ENCODE data around the gene ZNF106.

Gene ZNF106

DNA sequence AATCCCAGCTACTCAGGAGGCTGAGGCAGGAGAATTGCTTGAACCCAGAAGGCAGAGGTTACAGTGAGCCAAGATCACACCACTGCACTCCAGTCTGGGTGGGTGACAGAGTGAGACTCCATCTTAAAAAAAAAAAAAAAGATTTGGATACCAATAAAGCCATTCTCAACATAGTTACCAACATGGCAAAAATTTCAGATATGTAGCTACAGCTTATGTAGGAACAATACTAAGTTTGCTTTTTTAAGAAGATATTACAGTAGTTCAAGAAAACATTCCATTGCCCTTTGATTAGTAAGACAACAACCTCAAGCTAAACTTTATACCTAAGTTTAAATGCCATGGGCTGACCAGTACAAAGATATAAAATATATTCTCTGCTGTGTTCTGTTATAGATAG is 34.4 kb downstream of the ZNF106 start:
- no peak for TF ChIP-seq ZNF274 (IDR thresholded peaks at IDR 0.05; ENCODE audit: low read depth, low read length)
- no peak overlapping the region for H3K4me3 ChIP-seq (ENCODE audit: low read length)

GRCh38 chr15:42453826-42454225 is 37.1 kb downstream of the ZNF106 start:
- no peak for TF ChIP-seq ZNF274 (IDR thresholded peaks at IDR 0.05; ENCODE audit: low read depth, low read length)
- H3K4me3 ChIP-seq (ENCODE audit: low read length) = no peak overlapping the region

GRCh38 chr15:42450425-42450790 is 40.5 kb downstream of the ZNF106 start:
- no peak overlapping the region for H3K4me3 ChIP-seq (ENCODE audit: low read length)
- TF ChIP-seq ZNF274 (IDR thresholded peaks at IDR 0.05; ENCODE audit: low read depth, low read length) = no peak

GRCh38 chr15:42449770-42450424 is 41.0 kb downstream of the ZNF106 start:
- no peak for TF ChIP-seq ZNF274 (IDR thresholded peaks at IDR 0.05; ENCODE audit: low read depth, low read length)
- no peak overlapping the region for H3K4me3 ChIP-seq (ENCODE audit: low read length)

DNA sequence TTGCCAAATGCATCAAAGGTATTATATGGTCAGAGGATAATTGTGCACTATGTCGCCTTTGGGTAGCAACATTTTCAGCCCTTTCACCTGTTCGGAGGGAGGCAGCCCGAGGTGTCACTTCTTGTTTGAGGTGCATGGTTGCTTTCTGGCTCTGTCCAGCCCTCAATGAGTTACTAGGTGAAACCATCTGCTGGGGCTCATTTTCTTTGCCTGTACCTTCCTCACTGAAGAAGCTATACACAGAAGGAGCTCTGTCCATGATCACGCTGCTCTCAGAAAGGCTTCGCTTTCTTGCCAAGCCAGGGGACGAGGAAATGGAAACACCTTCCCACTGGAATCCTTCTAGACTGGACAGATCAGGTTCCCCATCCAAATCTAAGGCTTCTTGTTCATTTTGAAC is 42.7 kb downstream of the ZNF106 start:
- TF ChIP-seq ZNF274 (IDR thresholded peaks at IDR 0.05; ENCODE audit: low read depth, low read length) = no peak
- no peak overlapping the region for H3K4me3 ChIP-seq (ENCODE audit: low read length)

- no peak for TF ChIP-seq ZNF274 (IDR thresholded peaks at IDR 0.05; ENCODE audit: low read depth, low read length)
- H3K4me3 ChIP-seq (ENCODE audit: low read length) = no peak overlapping the region
Measured at GRCh38 chr15:42447599-42447998, 43.3 kb downstream of the ZNF106 start.

- no peak overlapping the region for H3K4me3 ChIP-seq (ENCODE audit: low read length)
- no peak for TF ChIP-seq ZNF274 (IDR thresholded peaks at IDR 0.05; ENCODE audit: low read depth, low read length)
Measured at GRCh38 chr15:42445551-42445950, 45.4 kb downstream of the ZNF106 start.

GRCh38 chr15:42444415-42445063 is 46.4 kb downstream of the ZNF106 start:
- no peak overlapping the region for H3K4me3 ChIP-seq (ENCODE audit: low read length)

DNA sequence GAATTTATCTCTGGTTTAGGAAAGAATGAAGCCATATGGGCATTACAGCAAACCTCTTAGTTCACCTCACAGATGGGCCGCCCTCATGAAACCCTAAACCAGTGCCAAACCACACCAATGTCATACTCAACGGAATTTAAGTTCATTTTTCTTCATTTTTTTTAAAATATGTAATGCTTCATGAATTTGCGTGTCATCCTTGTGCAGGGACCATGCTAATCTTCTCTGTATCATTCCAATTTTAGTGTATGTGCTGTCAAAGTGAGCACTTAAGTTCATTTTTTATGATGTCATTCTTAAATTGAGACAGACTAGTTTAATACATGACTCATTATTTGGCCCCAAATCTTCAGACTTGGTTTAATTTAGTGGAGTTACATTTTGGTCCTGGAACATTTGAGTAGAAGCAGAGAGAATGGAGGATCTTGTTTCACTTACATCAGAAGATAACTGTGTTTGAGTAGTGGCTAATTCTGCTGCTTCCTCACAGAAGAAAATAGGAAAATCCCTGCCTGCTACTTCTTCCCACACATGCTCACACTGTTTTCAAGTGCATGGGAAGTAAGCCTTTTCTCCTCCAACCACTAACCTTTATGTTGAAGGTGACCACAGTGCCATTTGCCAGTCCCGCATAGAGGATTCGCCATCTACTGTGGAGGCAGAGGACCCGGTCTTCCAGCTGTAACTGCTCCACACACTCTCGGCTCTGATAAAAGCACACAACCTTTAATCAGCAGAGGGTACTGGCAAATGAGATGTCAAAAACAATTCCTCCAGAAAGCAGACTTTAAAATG is 63.3 kb downstream of the ZNF106 start:
- no peak overlapping the region for H3K4me3 ChIP-seq (ENCODE audit: low read length)
- no peak for TF ChIP-seq ZNF274 (IDR thresholded peaks at IDR 0.05; ENCODE audit: low read depth, low read length)

More at GRCh38 chr15:42444415-42445063, 46.4 kb downstream of the ZNF106 start:
- TF ChIP-seq ZNF274 (IDR thresholded peaks at IDR 0.05; ENCODE audit: low read depth, low read length) = no peak

DNA sequence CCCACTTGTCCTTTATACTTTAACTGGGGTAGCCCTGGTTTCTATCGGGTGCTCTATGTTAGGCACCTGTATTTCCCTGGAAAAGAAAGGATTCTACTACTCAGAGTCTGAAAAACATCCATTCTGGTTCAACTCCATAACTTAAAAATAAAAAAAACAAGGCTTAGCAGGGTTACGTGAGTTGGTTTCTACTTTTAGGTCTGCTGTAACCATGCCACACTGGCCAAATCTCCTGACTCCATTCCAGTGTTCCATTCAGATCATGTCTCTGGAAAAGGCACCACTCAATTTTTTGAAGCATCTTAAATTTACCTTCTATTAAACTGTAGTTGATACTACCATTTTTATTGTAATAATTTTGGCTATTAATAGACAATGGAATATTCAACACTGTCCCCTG is 69.6 kb downstream of the ZNF106 start:
- no peak for TF ChIP-seq ZNF274 (IDR thresholded peaks at IDR 0.05; ENCODE audit: low read depth, low read length)
- no peak overlapping the region for H3K4me3 ChIP-seq (ENCODE audit: low read length)

- no peak for TF ChIP-seq ZNF274 (IDR thresholded peaks at IDR 0.05; ENCODE audit: low read depth, low read length)
- no peak overlapping the region for H3K4me3 ChIP-seq (ENCODE audit: low read length)
Measured at GRCh38 chr15:42419369-42419768, 71.6 kb downstream of the ZNF106 start.

DNA sequence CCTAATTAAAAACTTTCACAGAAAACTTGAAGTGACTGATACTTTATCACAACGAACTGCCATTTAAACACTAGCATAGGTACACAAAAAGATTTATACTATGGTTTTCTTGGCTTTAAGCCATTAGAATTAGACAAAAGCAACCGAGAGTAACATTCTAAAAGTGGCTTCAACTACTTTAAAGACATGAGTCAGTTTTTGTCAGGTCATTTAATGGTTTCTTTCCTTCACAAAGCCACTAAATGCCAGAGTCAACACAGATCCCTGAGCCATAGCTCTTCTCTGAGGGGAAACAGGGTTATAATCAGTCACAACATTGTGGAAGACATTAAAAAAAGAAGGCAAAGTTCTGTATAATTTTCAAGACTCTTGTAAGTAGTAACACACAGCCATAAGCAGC is 77.0 kb downstream of the ZNF106 start:
- no peak for TF ChIP-seq ZNF274 (IDR thresholded peaks at IDR 0.05; ENCODE audit: low read depth, low read length)
- no peak overlapping the region for H3K4me3 ChIP-seq (ENCODE audit: low read length)

- TF ChIP-seq ZNF274 (IDR thresholded peaks at IDR 0.05; ENCODE audit: low read depth, low read length) = no peak
- H3K4me3 ChIP-seq (ENCODE audit: low read length) = no peak overlapping the region
Measured at GRCh38 chr15:42411884-42412283, 79.1 kb downstream of the ZNF106 start.

GRCh38 chr15:42409011-42409410 is 81.9 kb downstream of the ZNF106 start:
- no peak overlapping the region for H3K4me3 ChIP-seq (ENCODE audit: low read length)
- TF ChIP-seq ZNF274 (IDR thresholded peaks at IDR 0.05; ENCODE audit: low read depth, low read length) = no peak

DNA sequence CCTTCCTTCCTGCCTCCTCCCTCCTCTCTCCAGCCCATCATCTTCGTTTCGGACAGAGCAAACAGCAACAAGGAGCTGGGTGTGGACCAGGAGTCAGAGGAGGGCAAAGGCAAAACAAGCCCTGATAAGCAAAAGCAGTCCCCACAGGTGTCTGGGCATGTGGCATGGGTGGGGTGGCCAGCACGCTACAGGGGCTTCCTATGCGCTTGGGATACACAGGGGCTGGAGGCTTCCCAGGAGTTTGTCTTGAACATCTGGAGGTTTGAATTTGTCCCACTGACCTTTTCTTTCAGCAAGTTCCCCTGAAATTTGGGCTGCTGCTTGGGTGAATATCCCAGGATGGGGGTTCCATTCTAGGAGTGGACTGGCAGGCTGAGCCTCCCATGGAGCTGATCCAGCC is 82.8 kb downstream of the ZNF106 start:
- TF ChIP-seq ZNF274 (IDR thresholded peaks at IDR 0.05; ENCODE audit: low read depth, low read length) = no peak
- H3K4me3 ChIP-seq (ENCODE audit: low read length) = no peak overlapping the region

All from GM08714 (cell line).